H1 (cell line): Measurements from ENCODE around the gene VWA5B2. TPM values are rescaled to one million over a fixed set of nuclear protein-coding genes. Genes with fewer than 3 reads are reported as not detected.

Experiments used
- CTCF ChIA-PET: fragments of 300-600 bp; sonication (Branson Sonifier 250); formaldehyde crosslinking; loops from one replicate; lab custom pipeline; 2021; ENCODE audit not compliant: partially characterized antibody; lab: Charles Lee
- POLR2A ChIA-PET: fragments of 300-600 bp; sonication (Branson Sonifier 250); formaldehyde crosslinking; loops from one replicate; lab custom pipeline; 2021; ENCODE audit warnings: inconsistent platforms; ENCODE audit not compliant: partially characterized antibody; lab: Charles Lee
- DNase-seq, 2 experiments: peaks; one replicate each; pipeline versions ENCODE4 v3.0.0 to v3.0.0-alpha.2; 2010 to 2022; ENCODE audit warnings: low spot score in 2 of 2, low read depth in 1 of 2, mixed read lengths in 1 of 2
- FAIRE-seq: peaks from 2 replicates; lab custom pipeline; 2011; peaks lifted over from hg19 to GRCh38; lab: Jason Lieb, UNC
- H2AFZ ChIP-seq: 2 replicates; pipeline ENCODE4 v1.8.1; 2012; ENCODE audit warnings: low read length, inconsistent platforms
- H2AK5ac ChIP-seq: 2 replicates; pipeline ENCODE4 v1.6.1; 2013; ENCODE audit warnings: low read depth, low read length
- H2BK120ac ChIP-seq: replicated peaks from 2 replicates; pipeline ENCODE3; 2013; ENCODE audit warnings: low read depth, low read length, inconsistent platforms
- H2BK12ac ChIP-seq: 2 replicates; pipeline ENCODE4 v1.6.1; 2013; ENCODE audit warnings: low read depth, low read length
- H2BK15ac ChIP-seq: 2 replicates; pipeline ENCODE4 v1.6.1; 2013; ENCODE audit warnings: low read length
- H2BK20ac ChIP-seq: 2 replicates; pipeline ENCODE4 v1.6.1; 2013; ENCODE audit warnings: low read length
- H2BK5ac ChIP-seq: 2 replicates; pipeline ENCODE4 v1.6.1; 2013; ENCODE audit warnings: low read depth, low read length
- H3K14ac ChIP-seq: 2 replicates; pipeline ENCODE4 v1.6.1; 2013; ENCODE audit warnings: inconsistent platforms; ENCODE audit not compliant: insufficient read length
- H3K18ac ChIP-seq: 2 replicates; pipeline ENCODE4 v1.6.1; 2013; ENCODE audit warnings: low read length; ENCODE audit errors: extremely low read depth
- H3K23ac ChIP-seq: 2 replicates; pipeline ENCODE4 v1.6.1; 2013; ENCODE audit warnings: inconsistent platforms; ENCODE audit not compliant: insufficient read length
- H3K23me2 ChIP-seq: 2 replicates; pipeline ENCODE4 v1.6.1; 2013; ENCODE audit warnings: low read depth, low read length
- H3K27ac ChIP-seq: 2 replicates; pipeline ENCODE4 v1.6.1; 2011; ENCODE audit warnings: low read depth, low read length, inconsistent platforms
- H3K27me3 ChIP-seq, 4 experiments: replicated peaks in 1 of 4; 1 replicate in 1 of 4; 2 replicates in 3 of 4; pipeline versions ENCODE4 v1.6.1 to v1.8.1; 2011 to 2013; ENCODE audit warnings: low read length in 3 of 4, mild to moderate bottlenecking in 3 of 4, inconsistent platforms in 2 of 4, mixed read lengths in 2 of 4, moderate library complexity in 1 of 4; ENCODE audit not compliant: control insufficient read depth in 3 of 4, insufficient read depth in 3 of 4; ENCODE audit errors: extremely low read depth in 1 of 4
- H3K36me3 ChIP-seq, 4 experiments: 2 replicates each; pipeline versions ENCODE4 v1.6.1 to v1.8.1; 2011 to 2013; ENCODE audit warnings: mild to moderate bottlenecking in 4 of 4, low read length in 3 of 4, moderate library complexity in 2 of 4, control low read depth in 1 of 4, inconsistent platforms in 1 of 4; ENCODE audit not compliant: insufficient read depth in 4 of 4, control insufficient read depth in 2 of 4
- H3K4ac ChIP-seq: replicated peaks from 2 replicates; pipeline ENCODE3; 2013; ENCODE audit warnings: low read length, low read depth, mixed read lengths, inconsistent platforms; ENCODE audit not compliant: insufficient read length
- H3K4me1 ChIP-seq, 4 experiments: replicated peaks in 1 of 4; 1 replicate in 1 of 4; 2 replicates in 3 of 4; pipeline versions ENCODE4 v1.6.1 to v1.8.1; 2011 to 2013; ENCODE audit warnings: low read length in 3 of 4, inconsistent platforms in 2 of 4, mixed read lengths in 1 of 4; ENCODE audit not compliant: insufficient read depth in 4 of 4, control insufficient read depth in 3 of 4
- H3K4me2 ChIP-seq, 2 experiments: 2 replicates each; pipeline versions ENCODE4 v1.6.1 to v1.8.1; 2011 to 2013; ENCODE audit warnings: low read depth in 2 of 2, low read length in 2 of 2, control low read depth in 1 of 2, inconsistent platforms in 1 of 2, mild to moderate bottlenecking in 1 of 2; ENCODE audit not compliant: insufficient read depth in 1 of 2
- H3K4me3 ChIP-seq, 4 experiments: fragments of 200-600, 300-600 bp in 1 of 4; sonication (generic), shearing (Covaris generic), sonication (Bioruptor Twin) in 1 of 4; 2 replicates each; pipeline versions ENCODE4 v1.5.1 to v1.8.1; 2011 to 2016; ENCODE audit warnings: low read length in 4 of 4, low read depth in 3 of 4, control low read depth in 2 of 4, inconsistent platforms in 2 of 4, mild to moderate bottlenecking in 2 of 4, mixed read lengths in 1 of 4, moderate library complexity in 1 of 4; ENCODE audit not compliant: insufficient read depth in 2 of 4; ENCODE audit errors: extremely low read depth in 1 of 4
- H3K56ac ChIP-seq: replicated peaks from 2 replicates; pipeline ENCODE3; 2013; ENCODE audit warnings: low read depth, mild to moderate bottlenecking, mixed read lengths, low read length, inconsistent platforms; ENCODE audit not compliant: insufficient read length
- H3K79me1 ChIP-seq: 2 replicates; pipeline ENCODE4 v1.6.1; 2013; ENCODE audit warnings: low read depth, low read length, control low read depth
- H3K79me2 ChIP-seq, 2 experiments: 2 replicates each; pipeline versions ENCODE4 v1.6.1 to v1.8.1; 2012 to 2013; ENCODE audit warnings: low read length in 2 of 2, mild to moderate bottlenecking in 2 of 2, inconsistent platforms in 1 of 2; ENCODE audit not compliant: insufficient read depth in 2 of 2, control insufficient read depth in 1 of 2
- H3K9ac ChIP-seq, 4 experiments: replicated peaks in 1 of 4; 1 replicate in 1 of 4; 2 replicates in 3 of 4; pipeline versions ENCODE4 v1.6.1 to v1.8.1; 2011 to 2013; ENCODE audit warnings: low read depth in 3 of 4, low read length in 3 of 4, control low read depth in 2 of 4, mild to moderate bottlenecking in 2 of 4, moderate library complexity in 2 of 4, inconsistent platforms in 1 of 4; ENCODE audit errors: extremely low read depth in 1 of 4
- H3K9me3 ChIP-seq, 2 experiments: 2 replicates each; pipeline versions ENCODE4 v1.6.1 to v1.8.1; 2012 to 2013; ENCODE audit warnings: mild to moderate bottlenecking in 2 of 2, moderate library complexity in 2 of 2, control low read depth in 1 of 2, inconsistent platforms in 1 of 2, low read depth in 1 of 2, low read length in 1 of 2, mixed read lengths in 1 of 2; ENCODE audit not compliant: insufficient read depth in 2 of 2
- H4K20me1 ChIP-seq, 2 experiments: replicated peaks in 1 of 2; 2 replicates each; pipeline versions ENCODE3 to v1.8.1; 2011 to 2013; ENCODE audit warnings: inconsistent platforms in 2 of 2, low read length in 2 of 2, mild to moderate bottlenecking in 1 of 2; ENCODE audit not compliant: insufficient read depth in 2 of 2, control insufficient read depth in 1 of 2
- H4K5ac ChIP-seq: 2 replicates; pipeline ENCODE4 v1.6.1; 2013; ENCODE audit warnings: low read length, low read depth, mixed read lengths, inconsistent platforms; ENCODE audit not compliant: insufficient read length
- H4K8ac ChIP-seq: 2 replicates; pipeline ENCODE4 v1.8.0; 2013; ENCODE audit warnings: mild to moderate bottlenecking, moderate library complexity, low read length, inconsistent platforms; ENCODE audit not compliant: insufficient read depth; ENCODE audit errors: extremely low read depth
- H4K91ac ChIP-seq: replicated peaks from 2 replicates; pipeline ENCODE3; 2013; ENCODE audit warnings: low read length, mixed read lengths, inconsistent platforms; ENCODE audit not compliant: insufficient read length
- EP300 ChIP-seq, 2 experiments: IDR thresholded peaks; 1 replicate in 1 of 2; 2 replicates in 1 of 2; pipeline ENCODE4 v1.6.1; 2011 to 2012; ENCODE audit warnings: low read depth in 2 of 2, low read length in 2 of 2, mild to moderate bottlenecking in 2 of 2, borderline replicate concordance in 1 of 2, inconsistent platforms in 1 of 2, moderate library complexity in 1 of 2
- JUND ChIP-seq: IDR thresholded peaks from 2 replicates; pipeline ENCODE4 v1.6.1; 2011; ENCODE audit warnings: mild to moderate bottlenecking, improper control_type of control experiment, low read length
- POLR2A ChIP-seq, 2 experiments: IDR thresholded peaks; 1 replicate in 1 of 2; 2 replicates in 1 of 2; pipeline ENCODE4 v1.6.1; 2011; ENCODE audit warnings: low read depth in 2 of 2, low read length in 2 of 2, mild to moderate bottlenecking in 2 of 2; ENCODE audit errors: control extremely low read depth in 1 of 2
- RXRA ChIP-seq: IDR thresholded peaks from 2 replicates; pipeline ENCODE4 v1.6.1; 2011; ENCODE audit warnings: low read depth, mild to moderate bottlenecking, low read length, moderate library complexity; ENCODE audit not compliant: insufficient read depth
- WGBS, 2 experiments: shearing (Covaris generic) in 1 of 2; methylation state at CpG; one replicate each; pipeline versions ENCODE4 v1.1.6 to v1.1.7; 2013 to 2015; ENCODE audit warnings: low lambda C conversion rate in 2 of 2, mixed read lengths in 2 of 2, inconsistent platforms in 1 of 2, low coverage in 1 of 2, missing lambda C conversion rate in 1 of 2; ENCODE audit not compliant: insufficient replicate concordance in 2 of 2, insufficient coverage in 1 of 2, insufficient read length in 1 of 2; ENCODE audit errors: extremely low coverage in 1 of 2, missing lambda C conversion rate in 1 of 2; 5-methylcytosine and 5-hydroxymethylcytosine counted together
- polyA plus RNA-seq, 7 experiments: library from polyadenylated mRNA; depleted of rRNA in 3 of 7; stranded (reverse) in 5 of 7; unstranded in 2 of 7; fragments of >200 nt in 5 of 7; fragments of 200-250 nt in 2 of 7; gene quantifications; 1 replicate in 5 of 7; 2 replicates in 1 of 7; 4 replicates in 1 of 7; pipeline versions ENCODE4 v1.2.1 to v1.2.3, GENCODE V29; 2011 to 2013; ENCODE audit warnings: missing spikeins in 2 of 7, mixed read lengths in 2 of 7
- total RNA-seq: library from RNA; stranded (reverse); fragmentation: NEBNext Ultra II Directional; extraction: Animal tissue kit (Norgen Biotek cat#: 25700); gene quantifications from 2 replicates; pipeline ENCODE4 v1.2.1, GENCODE V29; 2021

Gene VWA5B2
- total and polyA plus RNA-seq, 2 of the 8 experiments (the other 6 are each of a cell fraction or from before 2014, with no cell fraction given), result 0.53 to 0.56 TPM

GRCh38 chr3:184188080-184188479, 41.3 kb upstream of the VWA5B2 start:
- H2BK120ac ChIP-seq, result no peak overlapping the region
- H4K20me1 ChIP-seq, result peaks cover 3 to 12% of the 10 kb centered on the region in 2 experiments
- no peaks in the 10 kb centered on the region; a peak in 1 of 7 replicates for H3K27me3 ChIP-seq
- H3K23me2 ChIP-seq, result peaks cover 15% of the 10 kb centered on the region
- H2BK20ac ChIP-seq, result no peak overlapping the region
- H3K4me2 ChIP-seq, result no peak overlapping the region; a peak in 1 of 4 replicates
- no peak overlapping the region for H2BK5ac ChIP-seq
- H3K18ac ChIP-seq, result no peak overlapping the region
- no peak overlapping the region for H3K27ac ChIP-seq
- H3K36me3 ChIP-seq, result peaks cover 19 to 64% (median 34%) of the 10 kb centered on the region in 4 experiments
- H2AFZ ChIP-seq, result no peak overlapping the region
- no peak overlapping the region for H3K56ac ChIP-seq
- H2AK5ac ChIP-seq, result no peak overlapping the region
- TF ChIP-seq POLR2A (IDR thresholded peaks at IDR 0.05; ENCODE audit: control extremely low read depth in 1 of 2, low read depth in 2 of 2, low read length in 2 of 2) (no peak), RXRA (no peak), EP300 (IDR thresholded peaks at IDR 0.05; ENCODE audit: borderline replicate concordance in 1 of 2, low read depth in 2 of 2, low read length in 2 of 2) (no peak), JUND (no peak)
- no peak overlapping the region for H3K9ac ChIP-seq
- no peak overlapping the region for H2BK15ac ChIP-seq
- no peak overlapping the region for H4K8ac ChIP-seq
- H3K4me1 ChIP-seq, result peaks cover 0 to 8% (median 5%) of the 10 kb centered on the region in 4 experiments; a peak in 6 of 7 replicates
- no peak for FAIRE-seq
- no peak overlapping the region for H4K5ac ChIP-seq
- peaks cover 6 to 27% of the 10 kb centered on the region in 2 experiments; a peak in 3 of 4 replicates for H3K79me2 ChIP-seq
- H3K9me3 ChIP-seq, result no peaks in the 10 kb centered on the region; a peak in 1 of 4 replicates
- DNase-seq, result no peak
- no peak overlapping the region for H3K14ac ChIP-seq
- POLR2A ChIA-PET, result interaction anchor here (0.5 to 1.7 kb wide), 3 partner anchors 12 to 62 kb away, joined by 3 to 6 read pairs (median 3); partner anchors contain the start of gene EEF1AKMT4
- H2BK12ac ChIP-seq, result no peak overlapping the region
- no peak overlapping the region for H4K91ac ChIP-seq
- no peak overlapping the region for H3K23ac ChIP-seq
- CTCF ChIA-PET, result interaction anchor here (1.0 to 3.5 kb wide), 6 partner anchors 11 to 50 kb away, joined by 3 to 16 read pairs (median 4); no protein-coding TSS in a partner anchor
- H3K4me3 ChIP-seq, result no peak overlapping the region
- H3K4ac ChIP-seq, result no peak overlapping the region
- peaks cover 10% of the 10 kb centered on the region for H3K79me1 ChIP-seq
- WGBS, 2 experiments, result 91% methylated on average over 15 of the region's 17 CpGs; no CpG with 5 or more reads in 1 of the 2 experiments
